ENCODE measurements around the gene ETNK2.

Gene ETNK2

DNA sequence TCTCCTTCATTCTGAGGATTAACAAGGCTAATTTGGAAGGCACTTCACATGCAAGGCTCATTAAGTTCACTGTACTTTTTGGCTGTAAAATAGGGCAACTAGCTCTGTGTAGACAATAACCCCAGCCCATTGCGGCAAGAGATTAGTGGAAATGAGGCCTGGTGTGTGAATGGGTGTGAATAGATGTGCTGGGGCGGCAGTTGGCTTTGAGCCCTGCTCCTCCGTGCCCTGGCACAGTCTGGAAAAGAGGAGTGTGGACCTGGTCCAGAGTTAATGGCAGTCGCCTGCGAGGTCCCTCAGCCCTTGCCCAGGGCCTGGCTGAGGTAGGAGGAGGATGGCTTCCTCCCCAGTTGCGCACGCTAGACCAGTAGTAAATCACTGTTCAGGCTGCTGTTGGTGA, 39.6 kb upstream of the ETNK2 start:
- Histone ChIP-seq H3K4me3 (ENCODE audit: low read depth, low read length) (no peak overlapping the region), H3K36me3 (replicated peaks) (no peaks in the 10 kb centered on the region), H3K27me3 (replicated peaks) (peaks cover 2% of the 10 kb centered on the region), H3K27ac (no peak overlapping the region)
- no peak for DNase-seq
- in situ Hi-C loops (cut with HindIII; ENCODE audit: low pct_ligation_motif_present, low sequenced_read_pairs), result no loop called here
- TF ChIP-seq, protein P1, sequence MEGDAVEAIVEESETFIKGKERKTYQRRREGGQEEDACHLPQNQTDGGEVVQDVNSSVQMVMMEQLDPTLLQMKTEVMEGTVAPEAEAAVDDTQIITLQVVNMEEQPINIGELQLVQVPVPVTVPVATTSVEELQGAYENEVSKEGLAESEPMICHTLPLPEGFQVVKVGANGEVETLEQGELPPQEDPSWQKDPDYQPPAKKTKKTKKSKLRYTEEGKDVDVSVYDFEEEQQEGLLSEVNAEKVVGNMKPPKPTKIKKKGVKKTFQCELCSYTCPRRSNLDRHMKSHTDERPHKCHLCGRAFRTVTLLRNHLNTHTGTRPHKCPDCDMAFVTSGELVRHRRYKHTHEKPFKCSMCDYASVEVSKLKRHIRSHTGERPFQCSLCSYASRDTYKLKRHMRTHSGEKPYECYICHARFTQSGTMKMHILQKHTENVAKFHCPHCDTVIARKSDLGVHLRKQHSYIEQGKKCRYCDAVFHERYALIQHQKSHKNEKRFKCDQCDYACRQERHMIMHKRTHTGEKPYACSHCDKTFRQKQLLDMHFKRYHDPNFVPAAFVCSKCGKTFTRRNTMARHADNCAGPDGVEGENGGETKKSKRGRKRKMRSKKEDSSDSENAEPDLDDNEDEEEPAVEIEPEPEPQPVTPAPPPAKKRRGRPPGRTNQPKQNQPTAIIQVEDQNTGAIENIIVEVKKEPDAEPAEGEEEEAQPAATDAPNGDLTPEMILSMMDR (IDR thresholded peaks at IDR 0.05; ENCODE audit: low read depth, low read length, missing control alignments), result no peak

DNA sequence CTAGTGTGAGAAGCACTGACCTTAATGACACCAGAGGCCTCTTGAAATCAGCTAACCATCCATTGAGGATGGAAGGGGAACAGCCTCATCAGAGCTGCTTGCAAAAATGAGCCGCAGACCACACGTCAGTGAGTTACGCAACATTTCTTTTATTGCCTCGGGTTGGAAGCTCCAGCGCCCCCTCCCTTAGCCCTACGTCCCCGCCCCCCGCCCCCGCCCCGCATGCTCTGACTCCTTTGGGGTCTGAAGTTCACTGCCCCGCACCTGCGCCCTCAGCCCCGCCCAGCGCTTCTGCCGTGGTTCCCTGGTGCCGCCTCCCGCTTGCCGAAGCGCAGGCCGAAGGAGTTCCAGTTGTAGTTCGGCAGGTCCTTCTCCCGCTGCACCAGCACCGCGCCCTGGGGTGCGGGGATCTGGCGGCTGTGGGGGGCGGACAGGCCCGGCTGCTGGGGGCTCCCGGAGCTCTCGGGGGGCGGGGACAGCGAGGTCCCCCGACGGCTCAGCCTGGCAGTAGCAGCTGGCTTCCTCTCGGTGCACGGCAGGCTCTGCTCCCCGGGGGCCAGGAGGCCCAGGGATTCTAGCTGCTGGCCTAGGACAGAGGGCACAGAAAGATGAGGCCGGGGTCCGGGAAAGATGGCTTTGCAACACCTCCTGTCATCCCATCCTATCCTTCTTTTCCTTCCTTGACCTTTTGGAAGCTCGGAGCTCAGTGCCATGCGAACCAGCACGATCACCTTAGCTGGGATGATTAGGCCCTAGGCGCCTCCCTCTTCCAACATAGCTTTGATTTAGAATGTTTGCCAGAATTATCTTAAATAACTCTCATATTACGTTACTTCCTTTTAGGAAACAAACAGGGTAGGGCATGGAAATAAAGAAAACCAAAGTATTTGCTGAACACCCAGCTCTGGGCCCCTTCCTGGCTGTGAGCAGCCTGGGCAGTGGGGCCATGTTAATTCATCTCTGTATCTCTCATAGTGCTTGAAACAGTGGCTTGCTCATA, 38.7 kb upstream of the ETNK2 start:
- in situ Hi-C loops (cut with HindIII; ENCODE audit: low pct_ligation_motif_present, low sequenced_read_pairs), result no loop called here
- Histone ChIP-seq H3K36me3 (replicated peaks) (no peaks in the 10 kb centered on the region), H3K27ac (no peak overlapping the region), H3K27me3 (replicated peaks) (peaks cover 2% of the 10 kb centered on the region), H3K4me3 (ENCODE audit: low read depth, low read length) (no peak overlapping the region)
- DNase-seq, result no peak
- TF ChIP-seq, protein P1 (IDR thresholded peaks at IDR 0.05; ENCODE audit: low read depth, low read length, missing control alignments), result no peak

DNA sequence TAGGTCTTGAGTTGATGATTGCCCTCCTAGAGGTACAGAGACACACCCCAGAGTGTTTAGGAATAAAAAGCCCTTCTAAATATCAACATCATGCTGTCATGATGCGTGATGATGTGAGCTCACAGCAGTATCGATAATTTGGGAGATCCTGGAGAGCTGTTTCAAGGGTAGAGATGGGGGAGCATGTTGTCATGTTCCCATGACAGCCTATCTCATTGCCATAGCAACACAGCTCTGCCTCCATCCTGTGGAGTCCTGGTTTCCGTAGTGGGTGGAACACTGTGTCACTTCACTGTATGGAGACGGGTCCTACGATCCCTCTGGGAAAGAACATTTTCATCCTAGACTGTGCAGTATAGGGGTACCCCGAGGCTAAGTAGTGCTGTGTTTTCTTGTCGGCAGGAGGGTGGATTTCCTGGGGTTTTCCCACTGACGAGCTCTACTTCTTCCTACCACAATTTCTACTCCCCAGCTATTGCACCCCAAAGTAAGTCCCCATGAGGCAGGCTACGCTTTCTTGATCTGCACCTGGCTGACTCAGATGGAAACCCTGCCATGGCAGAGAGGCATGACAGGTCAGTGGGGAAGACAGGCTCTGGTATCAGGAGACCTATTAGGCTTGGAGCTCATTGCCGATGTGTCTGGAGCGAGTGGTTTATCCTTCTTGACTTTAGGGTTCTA, 37.3 kb upstream of the ETNK2 start:
- no peak overlapping the region for H3K27ac ChIP-seq
- TF ChIP-seq, protein P1 (IDR thresholded peaks at IDR 0.05; ENCODE audit: low read depth, low read length, missing control alignments), result no peak
- H3K36me3 ChIP-seq (replicated peaks), result no peaks in the 10 kb centered on the region
- in situ Hi-C loops (cut with HindIII; ENCODE audit: low pct_ligation_motif_present, low sequenced_read_pairs), result no loop called here
- H3K4me3 ChIP-seq (ENCODE audit: low read depth, low read length), result no peak overlapping the region
- peaks cover 2% of the 10 kb centered on the region for H3K27me3 ChIP-seq (replicated peaks)
- no peak for DNase-seq

DNA sequence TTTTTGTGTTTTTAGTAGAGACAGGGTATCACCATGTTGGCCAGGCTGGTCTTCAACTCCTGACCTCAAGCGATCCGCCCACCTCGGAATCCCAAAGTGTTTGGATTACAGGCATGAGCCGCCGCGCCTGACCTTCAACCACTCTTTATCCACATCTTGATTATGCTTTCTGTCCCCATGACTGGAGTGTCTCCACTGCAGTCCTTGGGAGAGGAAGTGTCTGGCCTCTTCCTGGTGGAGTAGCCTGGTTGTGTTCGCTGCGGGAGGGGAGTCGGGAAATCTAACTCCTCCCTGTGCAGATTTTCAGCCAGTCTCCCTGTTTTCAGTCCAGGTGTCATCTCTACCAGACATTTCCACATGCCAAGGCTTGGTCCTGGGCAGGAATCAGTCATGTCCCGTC, 34.8 kb upstream of the ETNK2 start:
- Histone ChIP-seq H3K27ac (no peak overlapping the region), H3K27me3 (replicated peaks) (peaks cover 2% of the 10 kb centered on the region), H3K36me3 (replicated peaks) (no peaks in the 10 kb centered on the region), H3K4me3 (ENCODE audit: low read depth, low read length) (no peak overlapping the region)
- DNase-seq, result no peak
- TF ChIP-seq, protein P1 (IDR thresholded peaks at IDR 0.05; ENCODE audit: low read depth, low read length, missing control alignments), result no peak
- in situ Hi-C loops (cut with HindIII; ENCODE audit: low pct_ligation_motif_present, low sequenced_read_pairs), result no loop called here

DNA sequence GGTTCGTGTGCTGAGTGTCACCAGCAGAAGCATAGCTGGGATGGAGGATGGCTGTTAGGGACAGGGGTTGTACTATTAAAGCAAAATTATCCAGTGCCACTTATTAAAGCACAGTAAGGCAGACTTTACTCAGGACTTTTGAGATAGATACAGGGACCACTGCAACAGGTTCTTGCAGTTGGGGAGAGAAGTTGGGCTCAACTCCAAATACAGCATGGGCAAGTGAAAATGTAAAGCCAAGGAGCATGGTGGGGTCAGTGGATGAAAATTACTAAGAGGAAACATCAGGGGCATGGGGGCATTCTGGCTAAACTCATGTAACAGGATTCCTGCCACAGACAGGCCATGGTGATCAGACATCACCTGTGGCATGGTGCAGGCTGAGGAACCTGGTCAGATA, 29.3 kb upstream of the ETNK2 start:
- Histone ChIP-seq H3K36me3 (replicated peaks) (no peaks in the 10 kb centered on the region), H3K4me3 (ENCODE audit: low read depth, low read length) (no peak overlapping the region), H3K27ac (no peak overlapping the region), H3K27me3 (replicated peaks) (no peaks in the 10 kb centered on the region)
- no peak for DNase-seq
- in situ Hi-C loops (cut with HindIII; ENCODE audit: low pct_ligation_motif_present, low sequenced_read_pairs), result no loop called here
- TF ChIP-seq, protein P1 (IDR thresholded peaks at IDR 0.05; ENCODE audit: low read depth, low read length, missing control alignments), result no peak
